Aortic smooth muscle cell (primary cell): Measurements from ENCODE around the gene C1orf216. TPM values are rescaled to one million over a fixed set of nuclear protein-coding genes. Genes with fewer than 3 reads are reported as not detected.

Experiments used
- total RNA-seq: library from RNA; depleted of rRNA; stranded (reverse); fragments of >200 nt; gene quantifications from 2 replicates; pipeline ENCODE4 v1.2.3, GENCODE V29; 2014

Gene C1orf216
- total RNA-seq: 25.6 and 26.7 TPM in 2 replicates

GRCh38 chr1:35718492-35719336, at the start of gene C1orf216:
Gene C1orf216 (minus strand): TSS chr1:35718884. CDS start chr1:35716321, 2,563 bp downstream.

Other genes with a start within 250 kb of the C1orf216 start
- 34.7 and 40.5 TPM in 2 replicates for gene KIAA0319L, start 161.5 kb downstream of the C1orf216 start, total RNA-seq
- 22.7 and 23.3 TPM in 2 replicates for gene NCDN, start 161.1 kb downstream of the C1orf216 start, total RNA-seq
- gene TFAP2E, start 145.6 kb downstream of the C1orf216 start, total RNA-seq: 0.13 TPM in 1 of 2 replicates, not detected in the other
- gene PSMB2, start 77.4 kb downstream of the C1orf216 start, total RNA-seq: 18.5 and 20.6 TPM in 2 replicates
- gene CLSPN, start 51.1 kb upstream of the C1orf216 start, total RNA-seq: 12.0 and 23.1 TPM in 2 replicates
- 18.0 and 18.4 TPM in 2 replicates for gene AGO4, start 89.1 kb upstream of the C1orf216 start, total RNA-seq
- gene AGO1, start 164.3 kb upstream of the C1orf216 start, total RNA-seq: 10.3 and 14.1 TPM in 2 replicates
- 11.2 and 18.5 TPM in 2 replicates for gene AGO3, start 212.2 kb upstream of the C1orf216 start, total RNA-seq